IPS-15b (cell line): ENCODE data around the gene APCDD1L.
"Not testable (repeated sequence)": the region's sequence is repeated elsewhere in the genome, so short reads cannot be mapped to it uniquely, and the experiment has no call there.

Source experiments
- H3K27me3 ChIP-seq: one replicate; pipeline ENCODE4 v1.6.1; 2013; ENCODE audit warnings: low read length; ENCODE audit not compliant: control insufficient read depth, insufficient read depth
- H3K36me3 ChIP-seq: one replicate; pipeline ENCODE4 v1.6.1; 2013; ENCODE audit warnings: low read length; ENCODE audit not compliant: control insufficient read depth, insufficient read depth
- H3K4me1 ChIP-seq: one replicate; pipeline ENCODE4 v1.6.1; 2013; ENCODE audit warnings: mild to moderate bottlenecking, low read length; ENCODE audit not compliant: control insufficient read depth, insufficient read depth
- H3K4me3 ChIP-seq: one replicate; pipeline ENCODE4 v1.5.1; 2013; ENCODE audit warnings: low read depth, low read length
- H3K9ac ChIP-seq: one replicate; pipeline ENCODE4 v1.6.1; 2013; ENCODE audit warnings: low read depth, mild to moderate bottlenecking, low read length
- H3K9me3 ChIP-seq: one replicate; pipeline ENCODE4 v1.6.1; 2013; ENCODE audit warnings: mild to moderate bottlenecking, low read length; ENCODE audit not compliant: control insufficient read depth, insufficient read depth

The APCDD1L gene

DNA sequence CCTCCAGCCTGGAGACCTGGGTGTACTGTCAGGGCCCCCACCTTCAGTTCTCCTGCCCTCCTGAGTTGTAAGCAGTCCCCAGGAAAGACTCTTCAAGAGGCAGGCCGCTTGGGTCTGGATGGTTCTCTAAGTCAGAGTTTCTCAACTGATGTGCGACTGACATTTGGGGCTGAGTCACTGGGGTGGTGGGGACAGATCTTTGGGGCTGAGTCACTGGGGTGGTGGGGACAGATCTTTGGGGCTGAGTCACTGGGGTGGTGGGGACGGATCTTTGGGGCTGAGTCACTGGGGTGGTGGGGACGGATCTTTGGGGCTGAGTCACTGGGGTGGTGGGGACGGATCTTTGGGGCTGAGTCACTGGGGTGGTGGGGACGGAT is 26.8 kb upstream of the APCDD1L start:
- not testable (repeated sequence) for H3K27me3 ChIP-seq

GRCh38 chr20:58538752-58539151 is 23.6 kb upstream of the APCDD1L start:
- Histone ChIP-seq H3K36me3 (no peaks in the 10 kb centered on the region), H3K27me3 (no peaks in the 10 kb centered on the region), H3K9me3 (peaks cover 5% of the 10 kb centered on the region), H3K4me1 (no peaks in the 10 kb centered on the region), H3K9ac (no peak overlapping the region), H3K4me3 (no peak overlapping the region)

More for the DNA sequence above, 26.8 kb upstream of the APCDD1L start:
- not testable (repeated sequence) for H3K4me3 ChIP-seq, H3K4me1 ChIP-seq, H3K9me3 ChIP-seq, H3K9ac ChIP-seq, H3K36me3 ChIP-seq

- no peak overlapping the region for H3K9ac ChIP-seq
- H3K36me3 ChIP-seq: no peaks in the 10 kb centered on the region
- H3K4me3 ChIP-seq: no peak overlapping the region
- no peaks in the 10 kb centered on the region for H3K27me3 ChIP-seq
- peaks cover 5% of the 10 kb centered on the region for H3K9me3 ChIP-seq
- no peaks in the 10 kb centered on the region for H3K4me1 ChIP-seq
Measured at GRCh38 chr20:58537831-58538230, 22.6 kb upstream of the APCDD1L start.

DNA sequence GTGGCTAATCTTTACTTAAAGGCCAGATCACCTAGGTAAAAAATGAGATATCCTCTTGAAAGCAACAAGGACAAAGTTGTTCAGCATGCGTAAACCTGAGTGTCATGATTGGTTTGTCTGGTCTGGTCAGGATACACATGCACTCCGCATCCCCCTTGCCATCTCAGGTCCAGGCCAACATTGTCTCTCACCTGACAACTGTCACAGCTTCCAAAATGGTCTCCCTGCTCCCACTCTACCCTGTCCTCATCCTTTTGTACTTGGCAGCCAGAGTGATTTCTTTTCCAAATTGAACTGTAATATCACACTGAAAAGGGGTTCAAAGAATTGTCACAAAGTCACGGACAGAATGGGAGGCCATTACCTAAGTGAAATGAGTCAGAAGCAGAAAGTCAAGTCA is 21.1 kb upstream of the APCDD1L start:
- H3K9me3 ChIP-seq: peaks cover 5% of the 10 kb centered on the region
- no peaks in the 10 kb centered on the region for H3K36me3 ChIP-seq
- H3K9ac ChIP-seq: no peak overlapping the region
- H3K4me3 ChIP-seq: no peak overlapping the region
- no peaks in the 10 kb centered on the region for H3K27me3 ChIP-seq
- H3K4me1 ChIP-seq: no peaks in the 10 kb centered on the region

GRCh38 chr20:58531657-58532056 is 16.5 kb upstream of the APCDD1L start:
- no peaks in the 10 kb centered on the region for H3K27me3 ChIP-seq
- H3K9ac ChIP-seq: no peak overlapping the region
- no peaks in the 10 kb centered on the region for H3K9me3 ChIP-seq

GRCh38 chr20:58531063-58531462 is 15.9 kb upstream of the APCDD1L start:
- Histone ChIP-seq H3K9ac (no peak overlapping the region), H3K36me3 (no peaks in the 10 kb centered on the region), H3K27me3 (no peaks in the 10 kb centered on the region), H3K9me3 (no peaks in the 10 kb centered on the region), H3K4me1 (no peaks in the 10 kb centered on the region), H3K4me3 (no peak overlapping the region)

More at GRCh38 chr20:58531657-58532056, 16.5 kb upstream of the APCDD1L start:
- Histone ChIP-seq H3K4me1 (no peaks in the 10 kb centered on the region), H3K4me3 (no peak overlapping the region), H3K36me3 (no peaks in the 10 kb centered on the region)

GRCh38 chr20:58528412-58528811 is 13.2 kb upstream of the APCDD1L start:
- Histone ChIP-seq H3K9me3 (no peaks in the 10 kb centered on the region), H3K27me3 (no peaks in the 10 kb centered on the region)

DNA sequence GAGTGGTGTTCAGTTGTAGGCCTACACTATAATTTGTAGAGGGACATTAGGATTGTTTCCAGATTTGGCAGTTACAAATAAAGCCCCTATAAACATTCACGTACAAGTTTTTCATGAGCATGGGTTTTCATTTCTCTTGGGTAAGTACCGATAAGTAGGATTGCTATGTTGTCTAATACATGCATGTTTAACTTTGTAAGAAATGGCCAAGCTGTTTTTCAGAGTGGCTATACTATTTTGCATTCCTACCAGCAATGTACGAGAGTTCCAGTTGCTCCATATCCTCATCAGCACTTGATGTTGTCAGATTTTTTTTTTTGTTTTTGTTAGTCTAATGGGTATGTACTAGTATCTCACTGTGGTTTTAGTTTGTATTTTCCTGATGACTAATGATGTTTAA is 11.2 kb upstream of the APCDD1L start:
- Histone ChIP-seq H3K9ac (no peak overlapping the region), H3K9me3 (no peaks in the 10 kb centered on the region), H3K27me3 (no peaks in the 10 kb centered on the region), H3K4me3 (no peak overlapping the region), H3K4me1 (peaks cover 10% of the 10 kb centered on the region), H3K36me3 (no peaks in the 10 kb centered on the region)

More at GRCh38 chr20:58528412-58528811, 13.2 kb upstream of the APCDD1L start:
- H3K4me3 ChIP-seq: no peak overlapping the region
- no peaks in the 10 kb centered on the region for H3K36me3 ChIP-seq
- peaks cover 6% of the 10 kb centered on the region for H3K4me1 ChIP-seq
- no peak overlapping the region for H3K9ac ChIP-seq

- no peaks in the 10 kb centered on the region for H3K27me3 ChIP-seq
- no peaks in the 10 kb centered on the region for H3K9me3 ChIP-seq
- no peak overlapping the region for H3K4me3 ChIP-seq
- no peak overlapping the region for H3K9ac ChIP-seq
- no peaks in the 10 kb centered on the region for H3K36me3 ChIP-seq
- H3K4me1 ChIP-seq: peaks cover 10% of the 10 kb centered on the region
Measured at GRCh38 chr20:58524814-58525213, 9.6 kb upstream of the APCDD1L start.

GRCh38 chr20:58523971-58524315 is 8.7 kb upstream of the APCDD1L start:
- Histone ChIP-seq H3K9ac (no peak overlapping the region), H3K36me3 (no peaks in the 10 kb centered on the region), H3K4me1 (peaks cover 10% of the 10 kb centered on the region), H3K4me3 (no peak overlapping the region), H3K27me3 (no peaks in the 10 kb centered on the region), H3K9me3 (no peaks in the 10 kb centered on the region)

GRCh38 chr20:58523072-58523970 is 8.1 kb upstream of the APCDD1L start:
- Histone ChIP-seq H3K4me3 (no peak overlapping the region), H3K9me3 (no peaks in the 10 kb centered on the region), H3K36me3 (no peaks in the 10 kb centered on the region), H3K9ac (no peak overlapping the region), H3K27me3 (no peaks in the 10 kb centered on the region), H3K4me1 (peaks cover 10% of the 10 kb centered on the region)

DNA sequence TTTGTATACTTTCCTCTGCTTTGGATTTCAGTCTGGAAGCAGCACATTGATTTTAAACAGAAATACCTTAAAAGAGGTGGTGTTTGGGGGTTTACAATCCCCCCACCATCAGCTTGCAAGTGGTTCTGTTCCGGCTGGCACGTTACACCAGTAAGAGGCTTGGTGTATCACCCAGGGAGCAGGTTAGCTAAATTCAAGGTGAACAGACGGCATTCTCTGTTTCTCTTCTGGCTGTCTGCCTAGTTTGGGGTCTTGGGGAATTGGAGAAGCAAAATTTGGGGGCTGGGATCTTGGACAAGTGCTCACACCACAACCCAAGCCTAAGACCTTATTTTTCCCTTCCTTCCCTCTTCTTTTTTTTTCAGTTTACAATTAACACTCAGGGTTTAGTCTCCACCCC is 7.5 kb upstream of the APCDD1L start:
- Histone ChIP-seq H3K36me3 (no peaks in the 10 kb centered on the region), H3K4me3 (no peak overlapping the region), H3K4me1 (peaks cover 10% of the 10 kb centered on the region), H3K27me3 (no peaks in the 10 kb centered on the region), H3K9ac (no peak overlapping the region), H3K9me3 (no peaks in the 10 kb centered on the region)
